NCI-H2227 treated with DMSO at 0.1 percent for 48 hours (cell line): Measurements from ENCODE around the gene SNX20.

ENCODE experiments used
- DNase-seq: peaks from one replicate; lab custom pipeline; 2025; lab: John Stamatoyannopoulos, UW

Gene SNX20

GRCh38 chr16:50657241-50657640 lies 23.9 kb downstream of the SNX20 start:
- no peak for DNase-seq

DNA sequence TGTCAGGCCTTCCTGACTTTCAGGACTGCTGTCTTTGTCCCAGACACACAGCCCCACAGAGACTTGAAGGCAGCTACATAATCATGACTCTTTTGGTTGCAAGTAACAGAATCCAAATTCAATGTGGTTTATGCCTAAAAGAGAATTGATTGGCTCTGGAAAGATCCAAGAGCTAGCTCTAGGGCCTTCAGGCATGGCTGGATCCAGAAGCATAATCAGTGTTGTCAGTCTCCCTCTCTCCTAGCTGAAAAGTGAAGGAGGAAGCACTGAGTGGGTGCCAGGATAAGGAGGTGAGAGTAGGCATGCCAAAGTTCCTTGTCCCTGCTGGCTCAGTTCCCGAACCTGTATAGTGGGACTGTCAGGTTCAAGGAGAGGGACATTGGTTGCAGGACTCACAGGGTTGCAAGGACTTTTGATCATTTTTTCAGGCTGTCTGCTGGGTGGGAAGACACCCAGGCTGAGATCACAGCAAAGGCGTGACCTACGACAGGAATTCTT lies 25.5 kb downstream of the SNX20 start:
- DNase-seq = no peak

GRCh38 chr16:50653633-50654519 lies 27.2 kb downstream of the SNX20 start:
- DNase-seq = no peak

DNA sequence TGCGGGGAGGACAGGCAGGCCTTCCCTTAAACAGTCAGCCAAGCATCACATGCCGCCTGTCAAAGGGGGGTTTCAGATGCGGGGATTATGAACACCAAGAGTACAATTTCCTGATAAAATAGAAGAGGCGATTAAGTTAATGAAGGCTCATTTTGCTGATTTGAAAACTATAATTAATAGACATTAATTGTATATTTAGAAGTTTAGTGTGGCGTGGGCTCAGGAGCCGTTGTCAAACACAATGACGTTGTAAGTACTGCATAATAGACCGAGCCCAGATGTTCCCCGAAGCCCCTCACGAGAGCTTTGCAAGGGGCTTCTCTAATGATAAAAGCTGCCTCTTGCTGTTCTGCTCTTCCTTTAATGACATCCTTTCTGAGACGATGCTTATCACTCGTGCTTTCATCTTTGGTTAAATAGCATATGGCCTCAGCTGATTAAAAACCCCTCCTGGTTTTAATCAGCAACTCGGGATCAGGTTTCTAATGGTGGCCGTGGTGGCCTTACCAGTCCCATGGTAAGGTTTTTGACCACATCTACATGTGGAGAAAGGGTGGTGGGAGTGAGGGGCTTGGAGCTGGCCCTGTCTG lies 28.2 kb downstream of the SNX20 start:
- no peak for DNase-seq

DNA sequence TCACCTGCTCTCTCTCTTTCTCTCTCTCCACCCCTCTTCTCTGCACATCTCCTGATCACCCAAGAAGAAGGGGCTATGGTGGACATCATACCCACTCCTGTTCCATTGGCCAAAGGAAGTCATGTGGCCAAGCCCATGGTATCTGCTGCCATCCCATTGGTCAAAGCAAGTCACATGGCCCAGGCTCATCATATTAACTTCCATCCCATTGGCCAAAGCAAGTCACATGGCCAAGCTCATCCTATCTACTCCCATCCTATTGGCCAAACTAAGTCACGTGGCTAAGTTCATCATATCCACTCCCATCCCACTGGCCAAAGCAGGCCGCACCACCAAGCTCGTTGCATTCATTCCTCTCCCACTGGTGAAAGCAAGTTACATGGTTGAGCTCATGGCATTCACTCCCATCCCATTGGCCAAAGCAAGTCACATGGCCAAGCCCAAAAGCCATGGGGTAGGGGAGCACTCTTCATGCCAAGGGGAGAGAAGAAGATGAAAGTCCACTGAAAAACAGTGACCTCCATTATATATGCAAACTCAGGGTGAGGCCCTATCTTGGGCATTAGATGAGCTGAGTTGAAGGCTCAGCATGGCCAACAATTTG lies 29.2 kb downstream of the SNX20 start:
- no peak for DNase-seq

GRCh38 chr16:50646345-50646744 lies 34.8 kb downstream of the SNX20 start:
- no peak for DNase-seq

DNA sequence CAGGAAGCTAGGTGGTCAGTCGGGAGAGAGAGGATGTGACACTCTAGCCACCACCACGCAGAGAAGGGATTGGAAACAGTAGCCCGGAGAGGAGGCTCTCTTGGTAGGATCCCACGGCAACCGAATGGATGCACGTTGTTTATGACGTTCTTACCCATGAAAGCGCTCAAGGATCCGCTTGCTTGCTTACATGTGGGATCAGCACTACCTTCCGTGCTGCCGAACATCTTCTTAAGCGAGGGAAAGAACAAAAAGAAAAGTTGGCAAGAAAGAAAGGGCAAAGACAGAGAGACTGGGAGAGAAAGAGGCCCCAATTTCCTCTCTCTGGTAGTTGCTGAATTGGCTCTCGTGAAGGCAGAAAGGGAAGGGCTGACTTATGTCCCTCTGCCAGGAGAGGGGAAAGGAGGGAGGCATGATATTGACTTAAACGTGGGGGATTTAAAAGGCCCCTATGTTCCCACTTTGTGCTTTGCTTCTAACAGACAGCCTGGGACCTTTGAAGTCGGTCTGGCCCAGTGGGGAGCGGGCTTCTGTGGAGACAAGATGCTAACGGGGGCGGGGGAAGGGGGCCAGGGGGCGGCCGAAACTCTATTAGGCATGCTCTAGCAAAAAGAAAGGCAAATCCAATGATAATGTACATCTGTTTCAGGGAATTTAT lies 35.4 kb downstream of the SNX20 start:
- no peak for DNase-seq

DNA sequence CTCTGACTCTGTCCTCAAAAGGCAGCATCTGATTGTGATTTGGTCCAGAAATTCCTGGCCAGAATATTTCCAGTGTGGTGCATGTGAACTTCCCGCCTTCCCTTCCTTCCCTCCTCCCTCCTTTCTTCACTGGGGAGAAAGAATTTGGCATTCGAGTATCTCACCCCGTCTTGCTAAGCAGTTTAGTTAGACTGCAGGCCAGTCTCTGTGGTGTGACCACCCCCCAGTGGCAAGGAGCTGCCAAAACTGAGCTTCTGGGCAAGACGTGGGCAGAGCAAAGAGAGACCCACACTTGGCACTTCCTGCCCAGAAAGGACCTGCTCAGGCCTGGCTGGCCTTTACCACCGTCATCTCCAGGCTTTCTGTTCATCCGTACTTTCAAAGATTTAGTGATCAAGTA lies 36.4 kb downstream of the SNX20 start:
- DNase-seq = no peak

DNA sequence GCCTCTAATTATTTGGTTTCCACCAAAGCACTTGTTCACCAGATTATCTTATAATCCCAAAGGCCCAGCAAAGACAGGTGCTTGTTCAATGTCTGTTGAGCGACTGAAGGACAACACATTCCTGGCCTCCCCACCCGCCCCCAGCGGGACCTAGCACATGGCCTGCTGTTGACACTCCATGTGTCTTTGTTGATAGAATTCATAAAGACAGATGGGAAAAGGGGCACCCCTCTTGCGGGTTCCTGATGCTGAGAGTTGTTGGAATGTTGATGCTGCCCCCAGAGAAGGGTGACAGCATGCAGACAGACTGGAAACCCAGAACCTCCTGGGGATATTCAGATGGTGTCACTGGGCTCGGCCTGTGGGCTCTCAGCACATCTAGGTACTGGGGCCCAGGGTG lies 36.9 kb downstream of the SNX20 start:
- DNase-seq = no peak

- DNase-seq = no peak
These were observed 37.9 kb downstream of the SNX20 start for GRCh38 chr16:50643192-50643591.

DNA sequence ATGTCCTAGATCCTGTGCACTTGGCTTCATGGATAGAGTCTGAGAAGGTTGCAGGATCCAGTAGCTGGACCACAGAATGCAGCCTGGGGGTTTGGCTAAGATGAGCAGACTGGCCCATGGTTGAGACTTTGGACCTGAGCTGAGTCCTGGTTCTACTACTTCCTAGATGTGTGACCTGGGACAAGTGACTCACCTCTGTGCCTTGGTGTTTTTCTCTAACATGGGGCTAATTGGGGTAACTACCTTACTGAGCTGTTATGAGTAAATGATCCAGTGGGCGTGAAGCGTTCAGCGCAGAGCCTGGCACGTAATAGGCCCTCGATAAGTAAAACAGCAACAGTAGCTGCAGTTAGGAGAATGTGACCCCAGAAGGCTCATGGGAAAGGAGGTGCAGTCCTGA lies 38.8 kb downstream of the SNX20 start:
- DNase-seq = no peak

DNA sequence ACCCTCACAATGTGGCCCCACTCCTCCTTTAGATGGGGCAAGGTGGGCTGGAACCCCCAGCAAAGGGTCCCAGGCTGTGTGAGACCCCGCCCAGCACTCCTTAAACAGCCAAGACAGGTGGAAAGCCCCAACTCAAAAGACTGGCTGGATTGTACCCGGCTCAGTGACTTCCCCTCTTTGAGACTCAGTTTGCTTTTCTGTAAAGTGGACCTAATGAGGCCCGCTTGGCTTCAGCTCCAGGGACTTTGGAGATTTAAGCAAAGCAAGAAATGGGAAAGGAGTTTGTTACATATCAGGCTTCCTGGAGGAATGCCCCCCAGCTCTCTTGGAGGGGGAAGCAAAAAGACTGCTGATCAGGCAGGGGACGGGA lies 39.3 kb downstream of the SNX20 start:
- DNase-seq = no peak

DNA sequence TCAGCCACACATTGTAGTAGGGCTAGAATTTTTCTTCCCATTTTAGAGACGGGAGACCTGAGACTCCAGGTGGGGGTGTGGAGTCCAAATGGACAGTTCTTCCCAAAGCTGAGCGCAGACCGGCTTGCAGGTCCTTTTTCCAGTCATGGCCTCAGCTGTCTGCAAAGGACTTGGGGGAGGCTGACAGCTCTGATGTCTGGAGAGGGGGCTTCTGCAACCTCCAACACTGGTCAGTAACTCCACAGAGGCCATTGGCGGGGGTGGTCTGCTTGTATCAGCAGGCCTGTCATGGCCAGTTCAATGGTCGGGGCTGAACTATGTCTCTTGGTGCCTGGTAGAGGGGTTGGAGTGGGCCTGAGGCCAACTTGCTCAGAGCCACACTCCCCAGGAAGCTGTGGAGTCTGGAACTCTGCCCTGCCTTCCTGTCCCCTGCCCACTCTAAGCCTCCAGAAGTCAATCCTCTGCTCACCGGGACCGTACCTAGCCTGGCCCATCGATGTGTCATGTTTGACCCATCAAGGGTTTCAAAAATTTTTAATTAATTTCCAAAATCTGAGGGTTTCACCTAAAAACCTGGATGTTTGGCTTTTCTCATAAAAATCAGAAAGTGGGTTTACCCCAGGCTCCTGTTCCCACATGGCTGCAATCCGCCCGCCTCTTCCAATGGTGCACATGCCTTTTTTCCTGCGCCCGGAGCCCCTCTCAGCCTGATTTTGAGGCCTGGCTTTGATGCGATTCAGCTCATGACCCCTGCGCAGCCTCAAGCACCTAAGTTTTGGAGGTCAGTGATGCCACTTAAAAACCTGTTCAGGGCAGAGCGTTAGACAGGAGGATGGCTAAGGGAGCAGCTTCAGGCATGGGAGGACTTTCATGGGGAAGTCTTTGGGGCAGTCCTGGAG lies 39.9 kb downstream of the SNX20 start:
- DNase-seq = no peak

- DNase-seq = no peak
These were observed 40.7 kb downstream of the SNX20 start for GRCh38 chr16:50640391-50640790.

DNA sequence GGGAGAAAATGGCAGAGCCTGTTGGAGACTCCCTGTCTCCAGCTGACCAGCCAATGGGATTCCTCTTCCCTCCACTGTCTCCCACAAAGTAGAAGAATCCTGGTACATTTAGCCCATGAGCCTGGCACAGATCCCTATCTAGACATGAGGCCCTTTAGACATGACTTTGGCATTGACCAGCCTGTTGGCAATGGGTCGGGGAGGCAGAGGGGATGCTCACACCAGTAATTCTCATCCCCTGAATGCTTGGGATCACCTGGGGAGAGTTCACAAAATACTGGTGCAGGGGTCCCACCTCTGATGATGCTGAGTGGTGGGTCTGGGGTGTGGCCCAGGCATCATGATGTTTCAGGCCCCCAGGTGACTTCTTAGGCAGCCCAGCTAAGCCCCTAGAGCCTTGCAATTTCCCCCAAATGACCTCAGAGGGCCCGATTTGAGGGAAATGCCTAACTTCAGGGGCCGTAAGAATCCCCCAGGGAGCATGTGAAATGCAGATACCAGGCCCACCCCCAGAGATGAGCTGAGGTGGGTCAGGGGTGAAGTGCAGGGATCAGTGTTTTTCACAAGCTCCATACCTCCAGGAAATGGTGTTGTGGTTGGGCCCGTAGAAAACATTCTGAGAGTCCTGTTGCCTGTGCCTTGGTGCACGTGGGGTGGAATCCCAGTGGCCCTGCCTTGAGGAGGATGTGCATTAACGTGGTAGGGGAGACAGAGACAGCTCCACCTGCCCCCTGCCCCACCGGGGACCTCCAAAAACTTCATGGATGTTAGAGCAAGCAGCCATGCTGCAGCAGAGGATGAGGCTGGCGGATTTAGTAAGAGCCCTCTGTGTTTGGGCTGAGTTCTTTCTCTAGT lies 42.1 kb downstream of the SNX20 start:
- no peak for DNase-seq

GRCh38 chr16:50637716-50638602 lies 43.2 kb downstream of the SNX20 start:
- DNase-seq = no peak

DNA sequence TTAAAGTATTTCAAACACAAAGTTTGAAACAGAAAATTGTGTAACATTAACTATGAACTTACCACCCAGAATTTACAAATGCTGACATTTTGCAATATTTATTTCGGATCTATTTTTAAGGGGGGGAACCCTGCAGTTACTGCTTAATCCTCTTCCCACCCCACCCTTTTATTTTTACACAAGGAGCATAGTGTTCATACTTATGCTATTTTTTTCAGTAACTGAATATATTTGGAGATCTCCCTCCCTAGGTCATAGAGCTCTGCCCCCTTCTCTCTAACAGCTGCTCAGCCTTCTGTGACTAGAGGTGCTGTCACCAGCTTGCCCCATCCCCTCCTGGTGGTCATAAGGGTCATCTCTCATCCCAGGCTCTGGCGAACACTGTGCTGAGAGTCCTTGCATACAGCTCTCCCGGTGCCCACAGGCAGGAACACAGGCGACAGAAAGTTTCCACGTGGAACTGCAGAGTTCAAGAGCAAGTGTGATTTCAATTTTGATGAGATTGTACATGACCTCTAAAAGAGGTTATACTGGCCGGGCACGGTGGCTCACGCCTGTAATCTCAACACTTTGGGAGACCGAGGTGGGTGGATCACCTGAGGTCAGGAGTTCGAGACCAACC lies 44.2 kb downstream of the SNX20 start:
- DNase-seq = no peak

DNA sequence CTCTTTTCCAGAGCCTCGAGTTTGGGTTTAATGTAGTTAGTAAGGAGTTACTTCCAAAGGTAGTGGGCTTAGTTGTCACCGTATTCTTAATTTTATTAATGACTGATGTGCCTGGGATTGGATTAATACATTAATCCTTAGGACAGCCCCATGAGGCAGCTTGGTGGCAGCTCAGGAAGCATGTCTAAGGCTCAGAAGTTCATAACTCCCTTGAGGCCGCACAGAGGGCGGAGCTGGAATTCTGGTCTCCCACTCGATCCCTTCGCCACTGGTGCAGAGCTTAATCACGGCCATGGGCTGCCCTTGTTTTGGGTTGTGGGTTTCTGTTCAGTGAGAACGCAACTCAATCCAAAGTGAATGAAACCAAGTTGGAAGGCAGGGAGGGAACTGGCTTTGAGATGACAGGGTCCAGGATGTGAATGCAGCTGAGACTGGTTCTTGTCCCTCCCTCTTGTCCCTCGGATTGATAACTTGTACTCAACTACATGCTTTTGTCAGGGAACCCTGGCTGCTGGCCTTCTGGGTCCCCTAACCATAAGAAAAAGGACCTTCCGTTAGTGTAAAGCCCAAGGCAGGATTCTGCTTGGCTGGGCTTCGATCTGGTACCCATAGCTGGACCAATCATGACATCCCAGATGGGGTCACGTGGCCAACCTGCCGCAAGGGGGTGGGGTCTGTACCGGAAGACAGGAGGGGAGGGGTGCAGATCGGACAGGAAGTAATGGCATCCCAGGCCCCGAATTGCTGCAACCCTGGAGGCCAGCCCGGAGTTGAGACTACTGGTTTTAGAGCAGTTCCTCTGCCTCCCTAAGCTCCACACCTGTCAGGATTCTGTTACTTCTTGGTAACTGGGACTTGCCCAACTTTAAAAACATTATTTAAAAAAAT lies 45.4 kb downstream of the SNX20 start:
- no peak for DNase-seq
